Endometrium (tissue), 2 donors: Measurements from ENCODE around the gene SHROOM2.
"Not testable (repeated sequence)": the region's sequence is repeated elsewhere in the genome, so short reads cannot be mapped to it uniquely, and the experiment has no call there.

Source experiments
- FAIRE-seq: peaks from 2 replicates; lab custom pipeline; 2012; peaks lifted over from hg19 to GRCh38; lab: Jason Lieb, UNC
- donor health status: control.
- donor health status: control.

Gene SHROOM2, protein sequence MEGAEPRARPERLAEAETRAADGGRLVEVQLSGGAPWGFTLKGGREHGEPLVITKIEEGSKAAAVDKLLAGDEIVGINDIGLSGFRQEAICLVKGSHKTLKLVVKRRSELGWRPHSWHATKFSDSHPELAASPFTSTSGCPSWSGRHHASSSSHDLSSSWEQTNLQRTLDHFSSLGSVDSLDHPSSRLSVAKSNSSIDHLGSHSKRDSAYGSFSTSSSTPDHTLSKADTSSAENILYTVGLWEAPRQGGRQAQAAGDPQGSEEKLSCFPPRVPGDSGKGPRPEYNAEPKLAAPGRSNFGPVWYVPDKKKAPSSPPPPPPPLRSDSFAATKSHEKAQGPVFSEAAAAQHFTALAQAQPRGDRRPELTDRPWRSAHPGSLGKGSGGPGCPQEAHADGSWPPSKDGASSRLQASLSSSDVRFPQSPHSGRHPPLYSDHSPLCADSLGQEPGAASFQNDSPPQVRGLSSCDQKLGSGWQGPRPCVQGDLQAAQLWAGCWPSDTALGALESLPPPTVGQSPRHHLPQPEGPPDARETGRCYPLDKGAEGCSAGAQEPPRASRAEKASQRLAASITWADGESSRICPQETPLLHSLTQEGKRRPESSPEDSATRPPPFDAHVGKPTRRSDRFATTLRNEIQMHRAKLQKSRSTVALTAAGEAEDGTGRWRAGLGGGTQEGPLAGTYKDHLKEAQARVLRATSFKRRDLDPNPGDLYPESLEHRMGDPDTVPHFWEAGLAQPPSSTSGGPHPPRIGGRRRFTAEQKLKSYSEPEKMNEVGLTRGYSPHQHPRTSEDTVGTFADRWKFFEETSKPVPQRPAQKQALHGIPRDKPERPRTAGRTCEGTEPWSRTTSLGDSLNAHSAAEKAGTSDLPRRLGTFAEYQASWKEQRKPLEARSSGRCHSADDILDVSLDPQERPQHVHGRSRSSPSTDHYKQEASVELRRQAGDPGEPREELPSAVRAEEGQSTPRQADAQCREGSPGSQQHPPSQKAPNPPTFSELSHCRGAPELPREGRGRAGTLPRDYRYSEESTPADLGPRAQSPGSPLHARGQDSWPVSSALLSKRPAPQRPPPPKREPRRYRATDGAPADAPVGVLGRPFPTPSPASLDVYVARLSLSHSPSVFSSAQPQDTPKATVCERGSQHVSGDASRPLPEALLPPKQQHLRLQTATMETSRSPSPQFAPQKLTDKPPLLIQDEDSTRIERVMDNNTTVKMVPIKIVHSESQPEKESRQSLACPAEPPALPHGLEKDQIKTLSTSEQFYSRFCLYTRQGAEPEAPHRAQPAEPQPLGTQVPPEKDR (N-terminal part only)

DNA sequence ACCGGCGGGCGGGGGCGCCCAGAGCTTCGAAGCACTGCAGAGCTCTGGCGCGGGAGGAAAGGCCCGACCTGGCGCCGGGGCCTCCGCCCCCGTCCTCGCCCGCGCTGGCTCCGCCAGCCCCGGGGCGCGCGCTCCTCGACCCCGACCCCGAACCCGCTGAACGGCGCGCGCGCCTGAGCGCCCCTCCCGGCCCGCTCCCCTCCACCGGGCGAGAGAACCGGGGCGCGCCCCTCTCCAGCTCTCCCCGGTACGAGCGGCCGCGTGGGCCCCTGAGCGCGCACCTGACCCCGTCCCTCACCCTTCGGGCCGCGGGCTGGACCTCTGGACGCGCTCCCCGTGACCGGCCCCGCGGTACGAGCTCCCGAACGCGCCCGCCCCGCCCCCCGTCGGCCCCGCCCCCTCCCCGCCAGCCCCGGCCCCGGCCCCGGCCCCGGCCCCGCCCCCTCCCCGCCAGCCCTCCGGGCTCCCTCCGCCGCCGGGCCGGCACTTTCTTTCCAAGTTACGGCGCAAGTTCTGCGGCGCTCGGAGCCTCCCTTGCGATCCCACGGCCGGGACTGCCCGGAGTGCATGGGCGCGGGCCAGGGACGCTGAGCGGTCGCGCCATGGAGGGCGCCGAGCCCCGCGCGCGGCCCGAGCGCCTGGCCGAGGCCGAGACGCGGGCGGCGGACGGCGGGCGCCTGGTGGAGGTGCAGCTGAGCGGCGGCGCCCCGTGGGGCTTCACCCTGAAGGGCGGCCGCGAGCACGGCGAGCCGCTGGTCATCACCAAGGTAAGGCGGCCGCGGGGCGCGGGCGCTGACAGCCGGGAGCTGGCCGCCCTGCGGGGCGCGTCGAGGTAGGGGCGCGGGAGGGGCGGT lies at the start of gene SHROOM2:
SHROOM2 (plus strand) TSS at position 486 of the 854 bp plus-strand sequence; CDS start at position 603, 117 bp downstream.
- FAIRE-seq, result no peak

DNA sequence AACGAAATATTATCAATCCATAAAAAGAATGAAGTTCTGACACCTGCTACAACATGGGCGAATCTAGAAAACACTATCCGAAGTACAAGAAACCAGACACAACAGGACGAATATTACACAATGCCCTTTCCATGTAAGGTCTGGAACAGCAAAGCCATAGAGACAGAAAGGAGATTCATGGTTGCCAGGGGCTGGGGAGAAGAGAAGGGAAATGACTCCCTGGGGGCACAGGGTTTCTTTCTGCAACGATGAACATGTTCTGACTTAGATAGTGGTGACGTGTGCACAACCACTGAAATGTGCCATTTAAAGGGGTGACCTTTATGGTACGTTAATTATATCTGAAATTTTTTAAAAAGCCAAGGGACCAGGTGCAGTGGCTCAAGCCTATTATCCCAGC lies 48.9 kb upstream of the SHROOM2 start:
- no peak for FAIRE-seq

DNA sequence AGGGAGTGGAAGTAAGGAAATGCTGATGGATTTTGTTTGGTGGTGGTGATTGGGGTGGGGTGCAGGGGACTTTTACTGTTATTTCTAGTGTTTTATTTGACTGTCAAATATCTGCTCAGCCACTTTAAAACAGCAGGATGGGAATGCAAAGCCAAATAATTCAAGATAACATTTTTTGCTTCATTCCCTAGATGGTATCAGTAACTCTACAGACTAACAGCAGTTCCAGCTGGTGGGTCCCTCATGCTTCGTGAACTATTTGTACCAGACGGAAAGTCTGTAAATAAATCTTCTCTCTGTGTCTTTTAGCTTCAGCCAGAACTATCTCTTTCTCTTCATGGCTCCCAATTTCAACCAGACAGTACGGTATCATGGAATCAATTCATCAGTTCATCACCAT lies 48.1 kb upstream of the SHROOM2 start:
- no peak for FAIRE-seq

DNA sequence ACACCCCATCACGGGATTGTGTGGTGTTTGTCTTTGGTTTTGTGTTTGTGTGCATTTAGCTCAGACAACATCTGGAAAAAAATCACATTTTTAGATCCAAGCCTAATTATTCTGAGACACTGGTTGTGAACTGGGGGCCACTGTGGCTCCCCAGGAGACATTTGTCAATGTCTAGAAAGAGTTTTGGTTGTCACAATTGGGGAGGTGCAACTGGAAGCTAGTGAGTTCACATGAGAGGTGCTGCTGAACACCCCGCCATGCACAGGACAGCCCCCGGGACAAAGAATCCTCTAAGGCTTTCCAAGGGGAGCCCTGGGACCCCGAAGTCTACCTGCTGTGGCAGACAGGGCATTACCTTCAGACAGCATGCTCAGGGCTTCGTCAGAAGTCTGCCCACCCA lies 47.1 kb upstream of the SHROOM2 start:
- FAIRE-seq, result no peak

DNA sequence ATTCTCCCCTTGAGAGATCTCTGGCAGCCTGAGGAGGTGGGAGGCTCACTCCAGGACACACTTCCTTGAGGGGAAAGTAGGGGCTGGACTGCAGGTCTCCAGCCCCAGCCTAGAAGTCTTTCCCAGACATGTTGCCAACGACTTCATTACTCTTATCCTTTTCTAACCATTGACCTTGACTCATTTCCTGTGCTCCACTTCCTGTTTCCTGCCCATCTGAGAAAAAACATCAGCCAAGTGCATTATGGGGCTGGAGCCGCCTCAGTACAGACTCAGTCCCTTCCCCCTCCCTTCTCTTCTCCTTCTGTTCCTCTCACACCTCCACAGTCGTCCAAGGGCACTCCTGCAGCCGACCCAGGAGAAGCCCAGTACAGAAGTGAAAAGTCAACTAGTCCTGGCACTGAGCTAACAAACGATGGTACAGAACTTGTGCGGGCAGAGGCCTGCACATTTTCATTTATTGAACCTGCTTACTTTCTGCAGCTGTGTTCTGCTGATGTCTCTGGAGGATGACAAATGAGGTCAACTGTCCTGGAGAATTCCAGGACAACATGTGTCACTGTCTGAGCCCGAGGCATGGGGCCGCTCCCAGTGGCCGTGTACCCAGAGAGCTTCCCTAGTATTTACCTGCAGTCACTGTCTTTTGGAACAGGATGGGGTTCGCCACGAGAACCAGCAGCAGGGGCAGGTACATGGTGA lies 40.7 kb upstream of the SHROOM2 start:
- FAIRE-seq, result no peak

DNA sequence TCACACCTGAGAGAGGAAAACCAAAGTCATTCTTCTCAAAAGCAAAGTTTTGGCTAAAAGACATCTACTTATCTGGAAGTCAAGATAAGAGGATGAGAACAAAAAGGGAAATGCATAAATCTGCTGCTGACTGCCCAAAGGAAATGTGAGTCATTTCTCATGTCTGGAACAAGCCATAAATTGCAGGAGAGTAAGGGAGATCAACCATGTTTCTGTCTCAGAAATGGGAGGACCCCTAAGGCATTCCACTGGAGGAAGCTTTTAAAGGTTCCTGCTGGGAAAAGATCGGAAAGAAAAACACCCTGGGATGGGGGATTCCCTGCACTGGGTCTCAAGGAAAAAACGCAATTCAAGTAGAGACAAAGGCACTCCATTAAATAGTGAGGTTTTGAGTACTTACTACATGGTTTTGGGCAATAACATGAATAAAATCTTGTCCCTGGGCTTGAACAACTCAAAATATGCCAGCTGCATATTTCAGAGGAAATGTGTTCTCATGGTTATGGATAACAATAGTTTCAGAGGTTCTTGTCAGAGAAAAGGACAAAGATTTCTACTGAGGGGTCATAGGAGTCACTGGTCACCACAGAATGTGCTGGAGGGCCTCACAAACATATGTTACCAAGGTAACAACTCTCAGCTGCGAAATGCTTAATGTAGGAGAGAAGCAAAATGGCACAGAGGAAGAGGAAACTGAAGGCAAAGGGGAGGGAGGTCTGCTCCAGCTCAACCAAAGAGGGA lies 39.9 kb upstream of the SHROOM2 start:
- no peak for FAIRE-seq

DNA sequence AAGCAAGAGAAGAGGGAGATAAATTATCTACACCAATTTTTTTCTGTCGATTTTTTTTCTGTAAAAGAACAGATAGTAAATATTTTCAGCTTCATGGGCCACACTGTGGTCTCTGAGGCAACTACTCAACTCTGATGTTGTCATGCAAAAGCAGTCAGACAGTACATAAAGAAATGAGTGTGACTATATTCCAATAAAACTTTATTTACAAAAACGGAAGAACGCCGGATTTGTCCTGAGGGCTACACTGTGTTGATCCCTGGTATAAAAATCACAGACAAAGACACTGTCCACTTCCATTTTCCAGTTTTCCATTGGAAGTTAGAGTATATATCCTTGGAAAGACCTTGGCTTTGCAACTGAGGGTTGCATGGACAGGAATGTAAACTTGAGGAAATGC lies 38.6 kb upstream of the SHROOM2 start:
- FAIRE-seq, result no peak

DNA sequence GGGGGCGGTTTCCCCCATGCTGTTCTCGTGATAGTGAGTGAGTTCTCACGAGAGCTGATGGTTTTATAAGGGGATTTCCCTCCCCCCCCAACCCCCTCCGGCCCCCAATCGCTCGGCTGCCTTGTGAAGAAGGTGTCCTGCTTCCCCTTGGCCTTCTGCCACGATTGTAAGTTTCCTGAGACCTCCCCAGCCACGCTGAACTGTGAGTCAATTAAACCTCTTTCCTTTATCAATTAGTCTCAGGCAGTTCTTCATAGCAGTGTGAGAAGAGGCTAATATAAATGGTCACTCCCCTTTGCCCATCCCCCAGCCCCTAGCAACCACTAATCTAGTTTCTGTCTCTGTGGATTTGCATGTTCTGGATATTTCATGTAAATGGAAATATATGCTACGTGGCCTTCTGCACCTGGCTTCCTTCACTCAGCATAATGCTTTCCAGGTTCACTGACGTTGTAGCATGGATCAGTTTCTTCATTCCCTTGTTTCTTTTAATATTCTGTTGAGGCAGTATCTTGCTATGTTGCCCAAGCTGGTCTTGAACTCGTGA lies 37.0 kb upstream of the SHROOM2 start:
- no peak for FAIRE-seq

DNA sequence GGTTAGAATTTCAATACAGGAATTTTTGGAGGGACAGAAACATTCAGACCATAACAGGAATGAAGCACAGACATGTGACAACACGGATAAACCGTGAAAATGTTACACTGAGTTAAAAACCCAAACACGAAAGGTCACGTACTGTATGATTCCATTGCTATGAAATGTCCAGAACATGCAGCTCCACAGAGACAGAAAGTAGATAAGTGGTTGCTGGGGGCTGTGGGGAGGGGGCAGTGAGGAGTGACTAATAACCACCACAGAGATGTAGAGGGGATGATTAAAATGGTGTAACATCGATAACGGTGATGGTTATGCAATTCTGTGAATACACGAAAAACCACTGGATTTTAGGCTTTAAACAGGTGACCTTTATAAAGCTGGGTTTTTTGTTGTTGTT lies 28.9 kb upstream of the SHROOM2 start:
- no peak for FAIRE-seq

DNA sequence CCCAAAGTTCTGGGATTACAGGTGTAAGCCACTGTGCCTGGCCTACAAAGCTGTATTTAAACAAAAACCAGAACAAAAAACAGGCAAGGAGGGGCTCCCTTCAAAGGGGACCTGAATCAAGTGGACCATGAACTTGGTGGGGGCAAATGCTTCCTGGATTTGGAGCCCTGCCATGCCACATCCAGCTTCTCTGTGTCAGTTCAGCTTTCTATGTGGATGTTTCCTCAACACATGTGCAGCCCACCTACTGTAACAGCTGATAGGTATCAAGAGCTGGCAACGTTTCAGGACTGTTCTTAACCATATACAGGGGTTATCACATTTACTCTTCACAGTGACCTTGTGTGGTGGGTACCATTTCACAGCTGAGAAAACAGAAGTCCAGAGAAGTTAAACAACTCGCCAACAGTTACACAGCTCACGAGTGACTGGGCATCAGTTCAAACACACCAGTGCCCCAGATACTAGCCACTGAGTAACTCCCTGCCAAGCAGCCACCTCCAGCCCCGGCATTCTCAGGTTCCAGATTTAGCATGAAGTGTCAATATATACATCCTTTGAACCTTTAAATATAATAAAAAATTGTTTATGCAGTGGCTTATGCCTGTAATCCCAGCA lies 28.1 kb upstream of the SHROOM2 start:
- no peak for FAIRE-seq

DNA sequence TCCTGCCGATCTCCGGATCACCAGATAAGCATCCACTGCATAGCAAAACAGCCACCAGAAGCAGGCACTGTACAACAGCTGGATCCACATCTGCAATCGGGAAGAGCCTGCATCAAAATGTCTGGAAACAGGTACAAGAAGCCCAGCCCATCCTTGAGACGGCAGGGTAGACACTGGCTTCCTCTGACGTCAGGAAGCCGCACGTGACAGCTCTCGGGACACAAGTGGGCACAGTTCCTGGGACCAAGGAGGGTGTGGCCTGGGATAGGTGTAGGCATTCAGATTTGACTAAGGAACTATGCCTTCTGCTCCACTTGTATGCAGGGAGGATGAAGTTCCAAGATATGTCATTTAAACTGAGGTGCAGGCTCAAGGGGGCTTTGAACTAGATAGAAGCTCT lies 26.9 kb upstream of the SHROOM2 start:
- FAIRE-seq, result no peak

DNA sequence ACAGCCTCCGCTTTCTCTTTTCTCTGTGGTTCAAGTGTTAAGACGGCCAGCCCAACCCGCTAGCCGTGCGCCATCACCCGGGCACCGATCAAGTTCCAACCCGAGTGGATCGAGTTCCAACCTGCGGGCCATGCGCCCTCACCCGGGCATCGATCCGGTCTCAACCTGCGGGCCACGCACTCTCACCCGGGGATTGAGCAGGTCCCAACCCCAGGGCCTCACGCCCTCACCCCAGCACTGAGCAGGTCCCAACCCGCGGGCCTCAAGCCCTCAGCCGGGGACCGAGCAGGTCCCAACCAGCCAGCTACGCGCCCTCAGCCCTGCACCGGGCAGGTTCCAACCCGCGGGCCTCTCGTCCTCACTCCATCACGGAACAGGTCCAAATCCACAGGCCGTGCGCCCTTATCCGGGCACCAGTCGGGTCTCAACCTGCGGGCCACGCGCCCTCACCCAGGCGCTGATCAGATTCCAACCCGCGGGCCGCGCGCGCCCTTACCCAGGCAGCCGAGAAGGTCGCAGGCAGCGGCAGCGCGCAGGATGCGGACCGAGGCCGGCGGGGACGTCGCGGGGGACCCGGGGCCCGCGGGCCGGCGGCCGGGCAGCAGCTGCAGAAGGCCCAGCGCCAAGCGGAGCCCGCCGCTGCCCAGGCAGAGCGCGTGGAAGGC lies 21.0 kb upstream of the SHROOM2 start:
- FAIRE-seq, result no peak

DNA sequence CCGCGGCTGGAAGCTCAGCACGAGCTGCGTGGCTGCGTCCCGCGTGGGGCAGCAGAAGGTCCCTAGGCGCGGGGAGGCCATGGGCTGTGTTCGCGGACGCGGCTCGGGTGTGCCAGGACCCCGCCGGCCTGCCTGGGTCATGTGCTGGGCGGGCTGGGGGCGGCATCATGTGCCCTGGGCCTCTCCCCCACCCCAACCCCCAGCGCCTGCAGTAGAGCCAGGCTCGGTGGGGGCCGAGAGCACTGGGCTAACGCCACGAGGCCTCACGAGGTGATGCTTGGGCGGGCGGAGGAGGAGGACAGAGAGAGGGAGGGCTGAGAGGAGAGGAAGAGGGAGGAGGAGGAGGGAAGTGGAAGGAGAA lies 20.5 kb upstream of the SHROOM2 start, which contains the start of gene GPR143:
GPR143 (minus strand) TSS at position 111 of the 361 bp plus-strand sequence; CDS start at position 81, 30 bp downstream.
- no peak for FAIRE-seq

DNA sequence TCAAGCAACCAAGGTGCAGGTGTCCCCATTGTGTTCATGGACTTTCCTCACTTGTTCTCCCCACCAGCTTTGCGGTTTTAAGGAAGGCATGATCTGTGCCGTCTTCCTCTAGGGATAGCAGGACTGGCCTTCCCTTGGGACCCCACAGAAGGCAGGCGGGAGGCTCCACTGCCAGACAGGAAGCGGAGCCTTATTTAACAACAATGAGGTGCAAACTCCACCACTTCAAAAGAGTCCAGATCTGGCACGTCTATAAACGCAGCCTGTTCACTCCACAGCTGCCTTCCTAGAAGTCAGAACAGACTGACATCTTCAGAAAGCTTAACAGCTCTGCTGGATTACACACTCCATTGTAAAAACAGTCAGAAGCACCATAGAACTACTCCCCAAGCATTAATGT lies 18.9 kb upstream of the SHROOM2 start:
- FAIRE-seq, result no peak

DNA sequence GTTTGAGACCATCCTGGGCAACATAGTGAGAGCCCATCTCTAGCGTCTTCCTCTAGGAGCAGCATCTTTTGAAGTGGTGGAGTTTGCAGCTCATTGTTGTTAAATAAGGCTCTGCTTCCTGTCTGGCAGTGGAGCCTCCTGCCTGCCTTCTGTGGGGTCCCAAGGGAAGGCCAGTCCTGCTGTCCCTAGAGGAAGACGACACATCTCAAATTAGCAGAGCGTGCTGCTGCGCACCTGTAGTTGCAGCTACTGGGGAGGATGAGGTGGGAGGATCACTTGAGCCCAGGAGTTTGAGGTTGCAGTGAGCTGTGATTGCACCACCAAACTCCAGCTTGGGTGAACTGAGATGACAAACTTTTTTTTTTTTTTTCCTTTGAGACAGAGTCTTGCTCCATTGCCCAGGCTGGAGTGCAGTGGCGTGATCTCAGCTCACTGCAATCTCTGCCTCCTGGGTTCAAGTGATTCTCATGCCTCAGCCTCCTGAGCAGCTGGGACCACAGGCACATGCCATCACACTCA lies 17.8 kb upstream of the SHROOM2 start:
- not testable (repeated sequence) for FAIRE-seq

DNA sequence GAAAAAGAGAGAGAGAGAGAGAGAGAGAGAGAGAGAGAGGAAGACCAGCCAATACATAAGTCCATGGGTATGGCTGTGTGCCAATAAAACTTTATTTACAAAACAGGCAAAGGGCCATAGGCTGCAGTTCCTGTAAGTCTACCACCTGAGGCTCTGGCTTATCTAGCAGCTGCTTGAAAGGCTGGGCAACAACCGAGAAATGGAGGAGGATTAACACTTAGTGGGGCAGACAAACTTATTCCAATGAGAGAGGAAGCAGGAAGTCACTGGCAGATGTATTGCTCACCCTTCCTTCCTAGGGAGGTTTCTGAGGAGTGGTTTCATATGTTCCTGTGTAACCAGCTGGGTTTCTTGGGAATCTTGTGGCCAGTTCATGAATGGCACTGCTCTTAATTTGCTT lies 15.9 kb upstream of the SHROOM2 start:
- FAIRE-seq, result no peak

DNA sequence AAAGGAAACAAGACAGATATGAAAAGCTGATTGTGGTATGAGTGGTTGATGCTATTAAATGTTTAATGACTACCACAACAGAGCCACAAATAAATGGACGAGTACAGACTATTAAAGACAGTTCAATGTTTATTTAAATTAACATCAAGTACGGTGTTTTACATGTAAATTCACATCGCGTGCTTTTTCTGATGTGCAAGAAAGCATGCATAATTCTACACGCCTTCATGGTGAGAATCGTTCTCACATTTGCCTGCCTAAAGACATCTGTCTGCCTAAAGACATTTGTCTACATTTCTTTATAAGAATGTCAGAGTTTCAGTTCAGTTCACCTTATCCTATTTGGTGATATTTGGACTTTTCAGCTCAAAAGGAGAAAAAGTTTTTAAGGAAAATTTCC lies 13.3 kb upstream of the SHROOM2 start:
- no peak for FAIRE-seq

DNA sequence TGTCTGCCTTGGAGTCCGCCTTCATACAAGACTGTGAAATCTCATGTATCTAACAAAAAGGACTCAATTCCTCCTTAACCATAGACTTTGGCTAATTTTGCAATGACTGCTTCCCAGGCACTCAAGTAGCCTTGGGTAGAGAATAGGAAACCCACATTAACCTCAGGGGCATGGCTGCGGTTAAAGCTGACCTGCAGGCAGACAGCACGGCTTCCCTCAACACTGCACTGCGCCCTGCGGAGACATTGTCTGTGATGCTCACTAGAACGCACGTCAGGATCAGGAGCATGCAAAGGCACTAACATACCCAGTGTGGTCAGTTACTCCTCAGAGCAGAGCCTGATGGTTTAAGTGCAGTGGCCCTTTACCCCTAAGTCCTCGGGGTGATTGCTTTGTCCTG lies 10.3 kb upstream of the SHROOM2 start:
- no peak for FAIRE-seq
